ENCODE data around the gene PHACTR1.

PHACTR1 gene

GRCh38 chr6:13189710-13190109 is 473.1 kb downstream of the PHACTR1 start:
- no peak for DNase-seq (ENCODE audit: low read depth, low spot score)

GRCh38 chr6:13190376-13190775 is 473.8 kb downstream of the PHACTR1 start:
- no peak for DNase-seq (ENCODE audit: low read depth, low spot score)

- DNase-seq (ENCODE audit: low read depth, low spot score), result no peak
Measured at GRCh38 chr6:13191461-13191860, 474.9 kb downstream of the PHACTR1 start.

GRCh38 chr6:13194852-13195251 is 478.3 kb downstream of the PHACTR1 start:
- DNase-seq (ENCODE audit: low read depth, low spot score), result no peak

- DNase-seq (ENCODE audit: low read depth, low spot score), result no peak
Measured at GRCh38 chr6:13195803-13196202, 479.2 kb downstream of the PHACTR1 start.

- DNase-seq (ENCODE audit: low read depth, low spot score), result no peak
Measured at GRCh38 chr6:13198168-13198567, 481.6 kb downstream of the PHACTR1 start.

- no peak for DNase-seq (ENCODE audit: low read depth, low spot score)
Measured at GRCh38 chr6:13201336-13201735, 484.8 kb downstream of the PHACTR1 start.

- no peak for DNase-seq (ENCODE audit: low read depth, low spot score)
Measured at GRCh38 chr6:13203145-13203544, 486.6 kb downstream of the PHACTR1 start.

GRCh38 chr6:13205106-13205505 is 488.5 kb downstream of the PHACTR1 start:
- DNase-seq (ENCODE audit: low read depth, low spot score), result no peak

GRCh38 chr6:13212096-13212495 is 495.5 kb downstream of the PHACTR1 start:
- DNase-seq (ENCODE audit: low read depth, low spot score), result no peak

GRCh38 chr6:13212538-13212937 is 496.0 kb downstream of the PHACTR1 start:
- DNase-seq (ENCODE audit: low read depth, low spot score), result no peak

- no peak for DNase-seq (ENCODE audit: low read depth, low spot score)
Measured at GRCh38 chr6:13215390-13215789, 498.8 kb downstream of the PHACTR1 start.

GRCh38 chr6:13216236-13217014 is 499.9 kb downstream of the PHACTR1 start:
- no peak for DNase-seq (ENCODE audit: low read depth, low spot score)

- no peak for DNase-seq (ENCODE audit: low read depth, low spot score)
Measured at GRCh38 chr6:13217206-13217905, 500.8 kb downstream of the PHACTR1 start.

GRCh38 chr6:13220266-13220665 is 503.7 kb downstream of the PHACTR1 start:
- no peak for DNase-seq (ENCODE audit: low read depth, low spot score)

GRCh38 chr6:13222048-13222447 is 505.5 kb downstream of the PHACTR1 start:
- DNase-seq (ENCODE audit: low read depth, low spot score), result no peak

- no peak for DNase-seq (ENCODE audit: low read depth, low spot score)
Measured at GRCh38 chr6:13226071-13226470, 509.5 kb downstream of the PHACTR1 start.

- no peak for DNase-seq (ENCODE audit: low read depth, low spot score)
Measured at GRCh38 chr6:13228264-13229204, 512.0 kb downstream of the PHACTR1 start.

- DNase-seq (ENCODE audit: low read depth, low spot score), result no peak
Measured at GRCh38 chr6:13229205-13230085, 512.9 kb downstream of the PHACTR1 start.

GRCh38 chr6:13233106-13233505 is 516.5 kb downstream of the PHACTR1 start:
- DNase-seq (ENCODE audit: low read depth, low spot score), result no peak

- DNase-seq (ENCODE audit: low read depth, low spot score), result no peak
Measured at GRCh38 chr6:13234130-13234529, 517.6 kb downstream of the PHACTR1 start.
